ENCODE data around the gene NPHP1. TPM values are rescaled to one million over a fixed set of nuclear protein-coding genes. Genes with fewer than 3 reads are reported as not detected.

NPHP1 gene
- total and polyA plus RNA-seq, 2 experiments from 2014 or later = 3.1 to 10.9 TPM

DNA sequence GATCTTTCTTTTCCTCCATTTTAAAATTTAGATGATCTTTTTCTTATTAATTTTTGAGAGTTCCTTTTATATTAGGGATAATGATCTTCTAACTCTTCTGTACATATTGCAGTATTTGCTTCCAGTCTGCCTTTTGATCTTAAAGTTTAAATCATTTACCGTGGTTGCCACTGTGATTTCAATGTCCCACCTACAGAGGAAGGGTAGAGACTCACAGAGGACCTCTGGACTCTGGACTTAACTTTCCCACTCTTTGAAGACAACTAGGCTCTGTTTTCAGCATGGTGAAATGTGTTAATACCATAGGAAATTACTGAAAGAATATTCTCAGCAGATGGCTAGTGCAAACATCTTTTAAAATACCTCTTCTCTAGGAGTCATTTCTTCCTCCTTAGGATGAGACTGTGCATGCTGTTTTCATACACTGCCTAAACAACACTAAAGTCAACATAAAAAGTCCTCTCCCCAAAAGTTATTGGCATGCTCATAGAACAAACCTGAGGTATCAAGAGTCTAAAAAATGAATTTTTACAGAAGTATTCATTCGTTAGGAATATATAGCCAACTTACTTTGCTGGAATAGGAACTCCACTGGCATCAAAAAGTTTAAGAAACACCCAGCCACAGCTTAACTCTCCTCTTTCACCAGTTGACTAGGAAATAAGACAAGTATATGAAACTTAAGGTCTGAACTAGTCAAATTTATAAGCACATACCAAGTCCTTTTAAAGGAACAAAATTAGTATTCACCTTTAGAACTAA, 58.4 kb downstream of the NPHP1 start:
- in situ Hi-C loops (cut with MboI) = no loop called here
- H3K9me2 ChIP-seq (ENCODE audit: insufficient read depth) = no peaks in the 10 kb centered on the region
- no peaks in the 10 kb centered on the region for H3K36me3 ChIP-seq (ENCODE audit: low read depth)
- TF ChIP-seq EZH2phosphoT487 (IDR thresholded peaks at IDR 0.05; ENCODE audit: insufficient read depth, low read depth) (no peak), EZH2 (IDR thresholded peaks at IDR 0.05; ENCODE audit: insufficient read depth, poor library complexity, severe bottlenecking) (no peak)
- H3K79me2 ChIP-seq (ENCODE audit: insufficient read depth) = no peaks in the 10 kb centered on the region
- 94 to 96% methylated on average over 2 of the region's 2 CpGs for WGBS, 2 experiments (ENCODE audit: low coverage in 1 of 2, low lambda C conversion rate in 2 of 2, missing lambda C conversion rate in 2 of 2)
- H3K27me3 ChIP-seq (replicated peaks; ENCODE audit: insufficient read depth) = no peaks in the 10 kb centered on the region
- H3K4me1 ChIP-seq (ENCODE audit: insufficient read depth) = peaks cover 21% of the 10 kb centered on the region
- no peak overlapping the region for H3K27ac ChIP-seq
- H2AFZ ChIP-seq = no peak overlapping the region
- H3K4me2 ChIP-seq (ENCODE audit: unreplicated experiment) = no peak overlapping the region
- H3K9ac ChIP-seq = no peak overlapping the region
- H3K4me3 ChIP-seq = no peak overlapping the region
- H3K9me3 ChIP-seq (ENCODE audit: low read depth) = no peaks in the 10 kb centered on the region
- H4K20me1 ChIP-seq (ENCODE audit: insufficient read depth) = no peaks in the 10 kb centered on the region
- no peak for DNase-seq
- peaks cover 21% of the 10 kb centered on the region for H3F3A ChIP-seq (ENCODE audit: insufficient read depth)

DNA sequence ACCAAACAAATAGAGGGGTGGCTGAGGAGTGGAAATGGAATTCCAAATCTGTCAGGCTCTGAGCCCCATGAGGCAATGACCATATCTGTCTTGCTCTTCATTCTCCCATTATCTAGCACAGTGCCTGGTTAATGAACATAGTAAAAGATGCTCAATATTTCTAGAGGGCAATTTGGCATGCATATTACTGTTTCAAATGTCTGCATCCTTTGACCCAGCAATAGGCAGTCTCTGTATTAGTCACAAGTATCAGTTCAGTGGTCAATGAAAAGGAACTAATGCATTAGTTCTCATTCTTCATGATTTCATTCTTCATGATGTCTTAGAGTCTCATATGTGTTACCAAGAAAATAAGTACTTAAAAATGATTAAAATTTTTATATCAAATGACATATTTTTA, 60.8 kb downstream of the NPHP1 start:
- H3K79me2 ChIP-seq (ENCODE audit: insufficient read depth) = no peaks in the 10 kb centered on the region
- peaks cover 6% of the 10 kb centered on the region; the same call in 1 of the 2 replicates for H3F3A ChIP-seq (ENCODE audit: insufficient read depth)
- no peaks in the 10 kb centered on the region for H3K27me3 ChIP-seq (replicated peaks; ENCODE audit: insufficient read depth)
- H2AFZ ChIP-seq = no peak overlapping the region
- H3K4me3 ChIP-seq = no peak overlapping the region
- H3K36me3 ChIP-seq (ENCODE audit: low read depth) = no peaks in the 10 kb centered on the region
- H3K4me2 ChIP-seq (ENCODE audit: unreplicated experiment) = no peak overlapping the region
- peaks cover 9% of the 10 kb centered on the region for H3K4me1 ChIP-seq (ENCODE audit: insufficient read depth)
- H3K9me2 ChIP-seq (ENCODE audit: insufficient read depth) = no peaks in the 10 kb centered on the region
- DNase-seq = no peak
- H3K27ac ChIP-seq = no peak overlapping the region
- H4K20me1 ChIP-seq (ENCODE audit: insufficient read depth) = no peaks in the 10 kb centered on the region
- no peak for TF ChIP-seq EZH2 (IDR thresholded peaks at IDR 0.05; ENCODE audit: insufficient read depth, poor library complexity, severe bottlenecking)
- TF ChIP-seq EZH2phosphoT487 (IDR thresholded peaks at IDR 0.05; ENCODE audit: insufficient read depth, low read depth) = no peak
- in situ Hi-C loops (cut with MboI) = no loop called here
- H3K9me3 ChIP-seq (ENCODE audit: low read depth) = no peaks in the 10 kb centered on the region
- no peak overlapping the region for H3K9ac ChIP-seq

DNA sequence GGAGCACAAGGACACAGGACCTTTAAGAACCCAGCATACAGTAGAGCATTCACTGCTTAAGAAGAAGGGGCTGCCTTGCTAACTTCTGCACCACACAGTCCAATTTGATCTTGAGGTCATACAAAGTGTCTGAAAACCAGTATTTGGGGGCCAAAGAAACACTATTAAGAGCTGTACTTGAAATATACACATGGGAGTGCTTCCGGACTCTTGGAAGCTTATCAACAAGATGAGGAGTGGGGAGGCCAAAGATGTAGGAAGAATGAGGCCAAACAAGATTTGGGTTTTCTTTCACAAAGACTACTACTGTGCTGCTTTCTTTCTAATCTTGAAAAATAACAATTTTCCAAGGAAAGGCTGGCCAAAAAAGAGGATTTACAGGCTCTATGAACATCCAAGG, 64.4 kb downstream of the NPHP1 start:
- no peak overlapping the region for H3K4me2 ChIP-seq (ENCODE audit: unreplicated experiment)
- H2AFZ ChIP-seq = no peak overlapping the region
- no peak for DNase-seq
- no peaks in the 10 kb centered on the region for H3K27me3 ChIP-seq (replicated peaks; ENCODE audit: insufficient read depth)
- 0 out of 2 replicates have a peak, but pooled peaks cover 3% of the 10 kb centered on the region for H3K4me1 ChIP-seq (ENCODE audit: insufficient read depth)
- H3K9ac ChIP-seq = no peak overlapping the region
- WGBS, 2 experiments (ENCODE audit: low coverage in 1 of 2, low lambda C conversion rate in 2 of 2, missing lambda C conversion rate in 2 of 2) = 78 to 92% methylated on average over 1 of the region's 1 CpG
- in situ Hi-C loops (cut with MboI) = no loop called here
- H3K9me2 ChIP-seq (ENCODE audit: insufficient read depth) = no peaks in the 10 kb centered on the region
- TF ChIP-seq EZH2 (IDR thresholded peaks at IDR 0.05; ENCODE audit: insufficient read depth, poor library complexity, severe bottlenecking) (no peak), EZH2phosphoT487 (IDR thresholded peaks at IDR 0.05; ENCODE audit: insufficient read depth, low read depth) (no peak)
- no peaks in the 10 kb centered on the region for H3K79me2 ChIP-seq (ENCODE audit: insufficient read depth)
- no peaks in the 10 kb centered on the region for H3F3A ChIP-seq (ENCODE audit: insufficient read depth)
- H3K36me3 ChIP-seq (ENCODE audit: low read depth) = no peaks in the 10 kb centered on the region
- no peak overlapping the region for H3K4me3 ChIP-seq
- H3K9me3 ChIP-seq (ENCODE audit: low read depth) = no peaks in the 10 kb centered on the region
- H3K27ac ChIP-seq = no peak overlapping the region
- H4K20me1 ChIP-seq (ENCODE audit: insufficient read depth) = no peaks in the 10 kb centered on the region

DNA sequence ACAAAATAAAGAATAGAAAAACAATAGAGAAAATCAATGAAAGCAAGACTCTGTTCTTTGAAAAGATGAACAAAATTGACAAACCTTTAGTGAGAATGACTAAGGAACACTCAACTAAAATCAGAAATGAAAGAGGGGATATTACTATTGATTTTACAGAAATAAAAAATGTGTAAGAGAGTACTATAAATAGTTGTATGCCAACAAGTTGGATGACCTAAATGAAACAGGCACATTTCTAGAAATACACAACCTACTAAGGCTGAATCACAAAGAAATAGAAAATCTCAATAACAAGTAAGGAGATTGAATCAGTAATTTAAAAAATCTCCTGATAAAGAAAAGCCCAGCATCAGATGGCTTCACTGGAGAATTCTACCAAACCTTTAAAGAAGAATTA, 70.8 kb downstream of the NPHP1 start:
- H3K4me3 ChIP-seq = no peak overlapping the region
- H3F3A ChIP-seq (ENCODE audit: insufficient read depth) = no peaks in the 10 kb centered on the region
- no peaks in the 10 kb centered on the region for H3K4me1 ChIP-seq (ENCODE audit: insufficient read depth)
- H4K20me1 ChIP-seq (ENCODE audit: insufficient read depth) = no peaks in the 10 kb centered on the region
- no peak for DNase-seq
- no peaks in the 10 kb centered on the region for H3K9me3 ChIP-seq (ENCODE audit: low read depth)
- no peaks in the 10 kb centered on the region for H3K9me2 ChIP-seq (ENCODE audit: insufficient read depth)
- no peak for TF ChIP-seq EZH2phosphoT487 (IDR thresholded peaks at IDR 0.05; ENCODE audit: insufficient read depth, low read depth)
- no peak for TF ChIP-seq EZH2 (IDR thresholded peaks at IDR 0.05; ENCODE audit: insufficient read depth, poor library complexity, severe bottlenecking)
- H3K79me2 ChIP-seq (ENCODE audit: insufficient read depth) = no peaks in the 10 kb centered on the region
- in situ Hi-C loops (cut with MboI) = no loop called here
- H3K27ac ChIP-seq = no peak overlapping the region
- H2AFZ ChIP-seq = no peak overlapping the region
- H3K4me2 ChIP-seq (ENCODE audit: unreplicated experiment) = no peak overlapping the region
- H3K9ac ChIP-seq = no peak overlapping the region
- no peaks in the 10 kb centered on the region for H3K27me3 ChIP-seq (replicated peaks; ENCODE audit: insufficient read depth)
- H3K36me3 ChIP-seq (ENCODE audit: low read depth) = no peaks in the 10 kb centered on the region

DNA sequence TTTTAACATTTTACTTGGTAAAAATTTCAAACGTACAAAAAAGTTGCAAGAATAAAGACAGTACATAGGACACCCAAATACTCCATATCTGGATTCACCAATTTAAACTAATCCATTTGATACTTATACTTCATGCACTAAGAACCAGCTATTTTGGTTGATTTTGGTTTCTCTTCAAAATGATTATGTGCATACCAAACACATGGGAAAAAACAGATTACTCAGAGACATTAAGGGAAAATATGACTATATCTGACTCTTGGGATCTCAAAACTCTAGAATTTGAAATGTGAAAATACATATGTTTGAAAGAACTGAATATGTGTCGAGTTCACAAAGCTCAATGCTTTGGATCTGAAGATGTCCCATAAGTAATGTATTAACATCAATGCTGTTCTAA, 73.6 kb downstream of the NPHP1 start:
- no peaks in the 10 kb centered on the region for H3K27me3 ChIP-seq (replicated peaks; ENCODE audit: insufficient read depth)
- no peak overlapping the region for H2AFZ ChIP-seq
- H3K9me2 ChIP-seq (ENCODE audit: insufficient read depth) = no peaks in the 10 kb centered on the region
- H3K4me3 ChIP-seq = no peak overlapping the region
- H4K20me1 ChIP-seq (ENCODE audit: insufficient read depth) = no peaks in the 10 kb centered on the region
- no peak for DNase-seq
- peaks cover 6% of the 10 kb centered on the region for H3F3A ChIP-seq (ENCODE audit: insufficient read depth)
- H3K36me3 ChIP-seq (ENCODE audit: low read depth) = no peaks in the 10 kb centered on the region
- TF ChIP-seq EZH2phosphoT487 (IDR thresholded peaks at IDR 0.05; ENCODE audit: insufficient read depth, low read depth) (no peak), EZH2 (IDR thresholded peaks at IDR 0.05; ENCODE audit: insufficient read depth, poor library complexity, severe bottlenecking) (no peak)
- H3K4me1 ChIP-seq (ENCODE audit: insufficient read depth) = peaks cover 8% of the 10 kb centered on the region
- H3K4me2 ChIP-seq (ENCODE audit: unreplicated experiment) = no peak overlapping the region
- 86 to 89% methylated on average over 2 of the region's 2 CpGs for WGBS, 2 experiments (ENCODE audit: low coverage in 1 of 2, low lambda C conversion rate in 2 of 2, missing lambda C conversion rate in 2 of 2)
- in situ Hi-C loops (cut with MboI) = no loop called here
- H3K27ac ChIP-seq = no peak overlapping the region
- H3K9ac ChIP-seq = no peak overlapping the region
- H3K79me2 ChIP-seq (ENCODE audit: insufficient read depth) = no peaks in the 10 kb centered on the region
- H3K9me3 ChIP-seq (ENCODE audit: low read depth) = no peaks in the 10 kb centered on the region
